ENCODE measurements around the gene RBBP6.

- TF ChIP-seq, protein P1, sequence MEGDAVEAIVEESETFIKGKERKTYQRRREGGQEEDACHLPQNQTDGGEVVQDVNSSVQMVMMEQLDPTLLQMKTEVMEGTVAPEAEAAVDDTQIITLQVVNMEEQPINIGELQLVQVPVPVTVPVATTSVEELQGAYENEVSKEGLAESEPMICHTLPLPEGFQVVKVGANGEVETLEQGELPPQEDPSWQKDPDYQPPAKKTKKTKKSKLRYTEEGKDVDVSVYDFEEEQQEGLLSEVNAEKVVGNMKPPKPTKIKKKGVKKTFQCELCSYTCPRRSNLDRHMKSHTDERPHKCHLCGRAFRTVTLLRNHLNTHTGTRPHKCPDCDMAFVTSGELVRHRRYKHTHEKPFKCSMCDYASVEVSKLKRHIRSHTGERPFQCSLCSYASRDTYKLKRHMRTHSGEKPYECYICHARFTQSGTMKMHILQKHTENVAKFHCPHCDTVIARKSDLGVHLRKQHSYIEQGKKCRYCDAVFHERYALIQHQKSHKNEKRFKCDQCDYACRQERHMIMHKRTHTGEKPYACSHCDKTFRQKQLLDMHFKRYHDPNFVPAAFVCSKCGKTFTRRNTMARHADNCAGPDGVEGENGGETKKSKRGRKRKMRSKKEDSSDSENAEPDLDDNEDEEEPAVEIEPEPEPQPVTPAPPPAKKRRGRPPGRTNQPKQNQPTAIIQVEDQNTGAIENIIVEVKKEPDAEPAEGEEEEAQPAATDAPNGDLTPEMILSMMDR (IDR thresholded peaks at IDR 0.05): no peak
- TF ChIP-seq POLR2A (IDR thresholded peaks at IDR 0.05): no peak
Measured at GRCh38 chr16:24536671-24537070, 2.7 kb upstream of the RBBP6 start.

Measured in right lobe of liver (tissue), 4 donors.